Muscle of leg (tissue), 11 donors: ENCODE measurements around the gene CADM1. TPM values are rescaled to one million over a fixed set of nuclear protein-coding genes. Genes with fewer than 3 reads are reported as not detected.

Source experiments
- DNase-seq: peaks from one replicate; pipeline ENCODE4 v3.0.0; 2013
- H3K27ac ChIP-seq: one replicate; pipeline ENCODE4 v1.5.1; 2013; ENCODE audit warnings: mild to moderate bottlenecking, low read length, control low read depth
- H3K27me3 ChIP-seq: one replicate; pipeline ENCODE4 v1.6.1; 2013; ENCODE audit warnings: low read length; ENCODE audit not compliant: control insufficient read depth, insufficient read depth
- H3K36me3 ChIP-seq: one replicate; pipeline ENCODE4 v1.6.1; 2013; ENCODE audit warnings: low read length; ENCODE audit not compliant: control insufficient read depth, insufficient read depth
- H3K4me1 ChIP-seq: one replicate; pipeline ENCODE4 v1.6.1; 2013; ENCODE audit warnings: low read length; ENCODE audit not compliant: control insufficient read depth, insufficient read depth
- H3K4me3 ChIP-seq: one replicate; pipeline ENCODE4 v1.5.1; 2013; ENCODE audit warnings: low read length, control low read depth
- H3K9me3 ChIP-seq: replicated peaks from 2 replicates; pipeline ENCODE4 v1.6.1; 2013; ENCODE audit warnings: low read depth, low read length; ENCODE audit not compliant: control insufficient read depth
- WGBS: methylation state at CpG from one replicate; pipeline ENCODE4 v1.1.5; 2013; ENCODE audit warnings: missing lambda C conversion rate; ENCODE audit not compliant: insufficient coverage; 5-methylcytosine and 5-hydroxymethylcytosine counted together
- polyA plus RNA-seq, 8 donors: library from polyadenylated mRNA; unstranded; fragments of 120-200 nt; gene quantifications; one replicate each; pipeline versions ENCODE4 v1.2.1 to v1.2.3, GENCODE V29; 2013; ENCODE audit warnings: inconsistent platforms in 1 of 8, low replicate concordance in 1 of 8; ENCODE audit not compliant: insufficient read length in 8 of 8, insufficient read depth in 1 of 8
- total RNA-seq: library from RNA; stranded (reverse); fragments of 120-200 nt; gene quantifications from one replicate; pipeline ENCODE4 v1.2.4, GENCODE V29; 2013

CADM1 gene
- total and polyA plus RNA-seq, 9 donors, result 16.8 to 39.6 (median 26.8) TPM

DNA sequence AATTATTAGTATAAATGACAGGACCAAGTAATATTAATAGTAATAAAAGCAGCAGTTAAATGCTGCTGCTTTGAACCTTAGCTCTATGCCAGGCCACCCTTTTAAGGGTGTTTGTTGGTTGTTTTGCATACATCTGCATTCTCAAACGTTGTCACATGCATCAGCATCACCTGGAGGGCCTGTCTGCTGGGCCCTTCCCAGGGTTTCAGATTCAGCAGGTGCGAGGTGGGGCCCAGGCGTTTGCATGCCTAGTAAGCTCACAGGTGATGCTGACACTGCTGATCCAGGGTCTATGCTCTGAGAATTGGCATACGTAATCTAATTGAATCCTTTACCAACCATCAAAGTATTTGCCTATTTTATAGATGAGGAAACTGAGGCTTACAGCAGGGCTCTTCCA is 246.5 kb downstream of the CADM1 start:
- Histone ChIP-seq H3K4me3 (no peak overlapping the region), H3K36me3 (no peaks in the 10 kb centered on the region), H3K27me3 (no peaks in the 10 kb centered on the region), H3K27ac (no peak overlapping the region), H3K4me1 (no peaks in the 10 kb centered on the region), H3K9me3 (no peaks in the 10 kb centered on the region)
- DNase-seq, result no peak
- 93% methylated on average over 2 of the region's 4 CpGs for WGBS

DNA sequence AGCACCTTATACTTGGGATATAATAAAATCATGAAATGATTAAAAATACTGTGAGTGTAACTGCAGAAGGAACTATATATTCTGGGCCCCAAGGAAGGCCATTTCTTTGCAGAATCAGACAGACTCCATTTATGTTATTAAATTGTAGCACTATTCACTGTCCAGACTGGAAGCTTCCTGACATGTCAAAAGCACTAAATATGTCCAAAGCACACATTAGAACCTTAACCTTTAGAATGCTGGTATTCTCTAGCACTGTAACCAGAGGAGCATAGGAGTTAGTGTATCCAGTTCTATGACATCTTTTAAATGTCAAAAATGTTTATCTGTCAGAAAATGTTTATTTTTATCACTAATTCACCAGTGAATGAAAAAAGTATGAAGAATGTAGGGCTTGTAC is 246.9 kb downstream of the CADM1 start:
- Histone ChIP-seq H3K4me3 (no peak overlapping the region), H3K4me1 (no peaks in the 10 kb centered on the region), H3K36me3 (no peaks in the 10 kb centered on the region), H3K27me3 (no peaks in the 10 kb centered on the region), H3K9me3 (no peaks in the 10 kb centered on the region), H3K27ac (no peak overlapping the region)
- DNase-seq, result no peak

DNA sequence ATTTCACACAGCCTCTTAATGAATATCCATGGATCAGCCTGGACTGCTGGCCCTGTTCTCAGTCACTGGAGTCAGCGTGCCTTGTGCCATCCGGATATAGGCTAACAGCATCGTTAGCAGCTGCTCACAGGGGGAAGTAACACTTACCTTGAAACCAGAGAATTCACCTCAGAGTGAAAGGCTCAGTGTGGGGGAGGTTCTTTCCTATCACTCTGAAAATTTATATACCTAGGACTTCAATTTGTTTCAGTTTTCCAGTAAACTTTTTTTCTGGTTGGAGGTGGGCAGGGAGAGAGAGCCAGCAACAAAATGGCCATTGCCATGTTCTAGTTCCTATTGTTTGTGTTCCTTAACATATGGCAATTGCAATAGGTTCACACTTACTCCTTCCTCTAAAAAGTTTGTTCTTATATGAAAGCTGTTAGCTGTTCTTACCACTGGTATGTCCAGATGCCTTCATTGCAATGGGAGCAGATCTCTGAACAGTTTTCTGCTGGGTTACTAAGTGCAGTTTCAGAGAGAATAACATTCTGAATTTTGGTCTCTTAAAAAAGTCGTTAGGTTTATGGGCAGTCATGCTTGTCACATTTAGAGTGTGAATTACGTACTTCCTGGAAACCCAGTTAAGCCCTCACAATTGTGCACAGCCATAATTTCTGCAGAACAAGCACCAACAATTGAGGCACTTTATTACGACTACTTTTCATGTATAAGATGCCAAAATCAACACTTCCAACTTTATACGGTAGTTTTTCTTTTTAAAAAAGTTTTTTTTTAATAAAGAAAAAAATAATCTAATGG is 247.6 kb downstream of the CADM1 start:
- Histone ChIP-seq H3K27me3 (no peaks in the 10 kb centered on the region), H3K4me1 (no peaks in the 10 kb centered on the region), H3K9me3 (no peaks in the 10 kb centered on the region), H3K4me3 (no peak overlapping the region), H3K36me3 (no peaks in the 10 kb centered on the region), H3K27ac (no peak overlapping the region)
- WGBS, result 39% methylated on average over 3 of the region's 7 CpGs
- no peak for DNase-seq

DNA sequence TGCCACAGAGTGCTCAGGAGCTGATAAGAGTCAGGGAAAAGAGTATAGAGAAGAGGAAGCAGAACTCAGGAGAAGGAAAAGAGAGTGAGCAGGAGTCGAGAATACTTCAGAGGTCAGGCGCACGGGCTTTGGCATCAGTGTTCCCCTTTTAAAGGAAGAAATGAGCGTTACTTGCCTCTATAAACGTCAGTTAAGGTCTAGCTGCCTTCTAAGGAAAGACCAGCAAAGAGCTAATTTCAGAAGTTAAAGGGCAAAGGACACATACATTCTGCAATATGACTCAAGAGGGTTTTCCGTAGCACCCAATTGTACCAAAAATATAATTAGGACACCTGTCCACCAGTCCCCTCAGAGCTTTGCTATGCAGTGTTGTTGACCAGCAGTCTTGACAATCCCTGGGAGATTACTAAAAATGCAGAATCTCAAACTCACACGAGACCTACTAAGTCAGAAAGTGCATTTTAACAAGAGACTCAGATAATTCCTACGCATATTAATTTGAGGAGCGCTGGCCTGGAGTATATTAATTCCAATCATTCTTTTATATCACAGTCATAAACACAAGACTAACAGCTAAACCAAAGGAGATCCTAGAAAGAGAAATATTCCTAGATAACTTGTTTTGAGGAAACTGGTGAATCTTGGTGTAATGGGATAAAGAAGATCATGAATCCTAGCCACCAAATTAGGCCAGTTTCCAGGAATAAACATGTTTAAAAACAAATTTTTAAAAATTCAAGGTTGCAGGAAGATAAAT is 249.0 kb downstream of the CADM1 start:
- Histone ChIP-seq H3K27ac (no peak overlapping the region), H3K4me3 (no peak overlapping the region), H3K9me3 (no peaks in the 10 kb centered on the region), H3K27me3 (no peaks in the 10 kb centered on the region), H3K36me3 (no peaks in the 10 kb centered on the region), H3K4me1 (no peaks in the 10 kb centered on the region)
- 41% methylated on average over 6 of the region's 9 CpGs for WGBS
- no peak for DNase-seq

DNA sequence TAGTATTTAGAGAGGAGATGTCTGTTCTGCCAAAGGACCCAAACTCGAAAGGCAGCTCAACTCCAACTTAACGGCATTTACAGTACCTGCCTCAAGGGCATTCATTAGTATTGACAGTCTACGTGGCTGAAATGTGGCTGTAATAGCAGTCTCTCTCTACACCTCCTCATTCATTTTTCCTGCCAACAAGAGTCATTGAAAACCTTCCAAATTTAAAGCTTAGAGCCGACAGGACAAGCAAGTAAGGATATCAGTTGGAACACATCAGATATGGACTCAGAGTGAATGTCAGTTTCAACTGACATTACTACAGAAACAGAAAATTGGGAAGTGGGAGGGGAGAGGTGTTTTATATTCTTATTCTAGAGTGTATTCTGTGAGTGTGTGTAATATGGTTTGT is 253.1 kb downstream of the CADM1 start:
- WGBS, result no CpG with 5 or more reads among the region's 4 CpGs
- no peak overlapping the region for H3K4me3 ChIP-seq
- H3K36me3 ChIP-seq, result no peaks in the 10 kb centered on the region
- no peak for DNase-seq
- no peak overlapping the region for H3K27ac ChIP-seq
- no peaks in the 10 kb centered on the region for H3K27me3 ChIP-seq
- H3K4me1 ChIP-seq, result no peaks in the 10 kb centered on the region
- no peaks in the 10 kb centered on the region for H3K9me3 ChIP-seq

DNA sequence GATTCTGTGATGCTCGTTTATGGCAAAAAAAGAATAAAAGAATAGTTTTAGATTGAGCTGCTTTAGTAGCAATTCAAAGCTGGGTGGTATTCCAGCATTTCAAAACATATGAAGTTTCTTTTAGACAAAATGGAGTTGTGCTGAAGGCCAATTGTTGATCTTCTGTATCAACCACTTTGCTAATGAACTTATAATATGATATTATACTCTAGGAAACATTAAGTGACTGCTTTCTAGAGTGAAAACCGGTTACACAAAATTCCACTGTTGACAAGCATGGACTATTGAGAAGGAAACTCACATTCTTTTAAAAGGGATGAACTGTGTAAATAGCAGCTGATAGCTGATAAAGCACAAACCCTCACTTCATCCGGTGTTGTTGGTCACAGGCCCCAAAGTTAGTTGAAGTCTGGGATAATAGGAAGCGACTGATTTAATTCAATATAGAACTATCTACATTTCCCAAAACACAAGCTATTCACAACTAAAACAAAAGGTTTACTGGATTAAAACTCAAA is 255.1 kb downstream of the CADM1 start:
- H3K4me1 ChIP-seq, result no peaks in the 10 kb centered on the region
- no peaks in the 10 kb centered on the region for H3K27me3 ChIP-seq
- H3K27ac ChIP-seq, result no peak overlapping the region
- no peak for DNase-seq
- H3K36me3 ChIP-seq, result no peaks in the 10 kb centered on the region
- H3K9me3 ChIP-seq, result no peaks in the 10 kb centered on the region
- no peak overlapping the region for H3K4me3 ChIP-seq
- 60% methylated on average over 1 of the region's 4 CpGs for WGBS

DNA sequence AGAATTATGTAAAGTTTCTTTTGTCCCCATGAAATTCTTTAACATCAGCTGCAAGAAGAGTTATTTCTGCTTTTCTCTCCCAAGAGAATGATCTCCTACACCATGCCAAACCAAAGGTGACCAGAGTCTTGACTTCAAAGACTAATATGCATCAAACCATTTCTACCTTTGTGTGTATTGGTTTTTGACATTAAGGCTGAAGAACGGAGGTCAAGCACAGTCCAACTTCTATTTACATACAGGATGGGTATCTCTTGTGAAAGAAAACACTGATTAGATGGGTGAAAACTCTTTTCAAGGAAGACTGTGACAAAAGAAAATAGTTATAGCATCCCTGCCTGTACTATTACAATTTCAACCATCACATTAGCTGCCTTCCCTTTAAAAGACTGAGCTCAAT is 256.3 kb downstream of the CADM1 start:
- no peaks in the 10 kb centered on the region for H3K27me3 ChIP-seq

DNA sequence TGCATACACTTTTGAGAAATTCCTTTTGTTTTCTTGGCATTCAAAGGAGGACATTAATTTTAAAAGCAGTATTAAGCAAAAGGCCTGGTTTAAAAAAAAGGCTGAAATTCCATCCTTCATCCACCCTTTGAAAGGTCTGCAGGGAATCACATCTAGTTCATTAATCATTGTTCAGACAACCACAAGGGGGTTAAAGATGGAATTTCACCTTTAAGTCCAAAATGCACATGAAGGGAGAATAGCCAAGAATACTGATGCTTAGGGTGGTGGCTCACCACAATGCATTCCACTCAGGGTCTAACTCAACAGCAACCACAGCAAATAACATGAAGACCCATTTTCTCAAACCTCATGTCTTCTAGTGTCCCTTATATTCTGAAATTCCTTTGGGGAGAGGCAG is 256.9 kb downstream of the CADM1 start:
- H3K4me1 ChIP-seq, result no peaks in the 10 kb centered on the region
- H3K27ac ChIP-seq, result no peak overlapping the region
- DNase-seq, result no peak
- H3K36me3 ChIP-seq, result no peaks in the 10 kb centered on the region
- no peaks in the 10 kb centered on the region for H3K9me3 ChIP-seq
- no peaks in the 10 kb centered on the region for H3K27me3 ChIP-seq
- no peak overlapping the region for H3K4me3 ChIP-seq

More for the DNA sequence above, 256.3 kb downstream of the CADM1 start:
- Histone ChIP-seq H3K4me3 (no peak overlapping the region), H3K4me1 (no peaks in the 10 kb centered on the region), H3K9me3 (no peaks in the 10 kb centered on the region), H3K36me3 (no peaks in the 10 kb centered on the region), H3K27ac (no peak overlapping the region)
- DNase-seq, result no peak
- no CpG with 5 or more reads among the region's 1 CpG for WGBS

DNA sequence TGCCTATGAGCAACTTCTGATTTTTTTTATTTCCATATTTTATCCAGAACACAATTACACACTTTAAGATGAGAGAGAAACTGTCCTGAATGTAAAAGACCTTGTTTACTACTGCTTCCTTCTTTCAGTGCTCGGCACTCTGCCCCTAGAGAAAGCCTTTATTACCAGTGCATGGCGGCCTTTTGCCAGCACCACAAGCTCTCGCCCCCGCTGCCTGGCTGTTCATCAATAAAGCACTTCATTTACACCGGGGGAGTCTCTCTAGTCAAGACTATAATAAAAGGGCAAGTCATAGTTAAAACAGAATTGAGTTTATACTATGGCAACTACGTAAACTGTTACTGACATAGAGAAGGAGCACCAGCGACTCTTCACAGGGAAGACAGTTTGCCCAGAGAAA is 259.5 kb downstream of the CADM1 start:
- WGBS, result no CpG with 5 or more reads among the region's 7 CpGs
- no peak overlapping the region for H3K27ac ChIP-seq

DNA sequence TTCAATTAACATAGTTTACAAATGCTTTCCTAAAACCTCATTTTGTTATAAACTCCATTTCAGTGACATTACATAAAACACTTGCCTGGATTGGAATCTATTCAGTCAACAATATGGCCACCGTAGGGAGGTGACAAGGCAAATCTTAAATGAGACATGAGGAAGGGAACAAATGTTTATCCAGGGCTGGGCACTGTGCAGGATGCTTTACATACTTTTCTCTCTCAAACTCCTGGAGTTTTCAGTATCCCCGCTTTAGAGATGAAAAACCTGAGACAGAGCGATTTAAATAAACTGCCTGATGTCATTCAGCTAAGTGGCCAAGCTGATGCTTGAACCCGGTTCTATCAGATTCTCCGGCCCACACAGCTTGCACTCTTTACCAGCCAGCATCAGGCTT is 259.9 kb downstream of the CADM1 start:
- Histone ChIP-seq H3K36me3 (no peaks in the 10 kb centered on the region), H3K27ac (no peak overlapping the region), H3K4me3 (no peak overlapping the region), H3K4me1 (peaks cover 4% of the 10 kb centered on the region), H3K27me3 (no peaks in the 10 kb centered on the region), H3K9me3 (no peaks in the 10 kb centered on the region)
- 80% methylated on average over 2 of the region's 5 CpGs for whole genome bisulfite sequencing
- DNase-seq, result no peak

More for the DNA sequence above, 259.5 kb downstream of the CADM1 start:
- no peaks in the 10 kb centered on the region for H3K27me3 ChIP-seq
- H3K9me3 ChIP-seq, result no peaks in the 10 kb centered on the region
- peaks cover 4% of the 10 kb centered on the region for H3K4me1 ChIP-seq
- no peaks in the 10 kb centered on the region for H3K36me3 ChIP-seq
- H3K4me3 ChIP-seq, result no peak overlapping the region
- DNase-seq, result no peak
